Common myeloid progenitor, CD34-positive (primary cell): ENCODE data around the gene MBD3.
"Not testable (repeated sequence)": the region's sequence is repeated elsewhere in the genome, so short reads cannot be mapped to it uniquely, and the experiment has no call there.

ENCODE experiments used
- CTCF ChIA-PET: fragments of 350-600 bp; sonication (Branson Sonifier 250); formaldehyde crosslinking; loops from one replicate; lab custom pipeline; 2021; ENCODE audit warnings: antibody characterized with exemption; lab: Charles Lee
- POLR2A ChIA-PET: fragments of 350-600 bp; sonication (Branson Sonifier 250); formaldehyde crosslinking; loops from one replicate; lab custom pipeline; 2021; ENCODE audit warnings: antibody characterized with exemption; lab: Charles Lee
- DNase-seq, 3 donors: peaks; one replicate each; pipeline versions ENCODE4 v3.0.0 to v3.0.0-alpha.2; 2013
- H3K27ac ChIP-seq, 2 experiments: 1 replicate in 1 of 2; 2 replicates in 1 of 2; pipeline ENCODE4 v1.7.0; 2013; ENCODE audit warnings: inconsistent platforms in 2 of 2, low read length in 2 of 2, mild to moderate bottlenecking in 2 of 2, low read depth in 1 of 2, moderate library complexity in 1 of 2; ENCODE audit not compliant: severe bottlenecking in 2 of 2, insufficient read depth in 1 of 2, poor library complexity in 1 of 2
- H3K27me3 ChIP-seq, 5 experiments: replicated peaks in 2 of 5; 1 replicate in 3 of 5; 2 replicates in 2 of 5; pipeline versions ENCODE4 v1.6.1 to v1.7.0; 2013; ENCODE audit warnings: low read length in 4 of 5, mild to moderate bottlenecking in 2 of 5, moderate library complexity in 2 of 5, inconsistent platforms in 1 of 5; ENCODE audit not compliant: insufficient read depth in 5 of 5, control insufficient read depth in 4 of 5
- H3K36me3 ChIP-seq, 4 experiments: 1 replicate in 2 of 4; 2 replicates in 2 of 4; pipeline versions ENCODE4 v1.6.1 to v1.7.0; 2013; ENCODE audit warnings: low read length in 3 of 4, control low read depth in 1 of 4, mild to moderate bottlenecking in 1 of 4; ENCODE audit not compliant: control insufficient read depth in 4 of 4, insufficient read depth in 4 of 4
- H3K4me1 ChIP-seq, 4 experiments: 1 replicate in 3 of 4; 2 replicates in 1 of 4; pipeline versions ENCODE4 v1.6.1 to v1.7.1; 2013; ENCODE audit warnings: low read length in 3 of 4, mild to moderate bottlenecking in 3 of 4, control low read depth in 1 of 4, inconsistent platforms in 1 of 4, moderate library complexity in 1 of 4; ENCODE audit not compliant: control insufficient read depth in 4 of 4, insufficient read depth in 4 of 4; ENCODE audit errors: control extremely low read depth in 1 of 4
- H3K4me3 ChIP-seq, 7 experiments: 1 replicate in 4 of 7; 2 replicates in 3 of 7; pipeline versions ENCODE4 v1.5.1 to v1.7.0; 2013; ENCODE audit warnings: mild to moderate bottlenecking in 7 of 7, low read length in 6 of 7, moderate library complexity in 6 of 7, inconsistent platforms in 2 of 7, low read depth in 2 of 7, control low read depth in 1 of 7; ENCODE audit not compliant: insufficient read depth in 4 of 7, control insufficient read depth in 1 of 7; ENCODE audit errors: extremely low read depth in 1 of 7
- H3K9me3 ChIP-seq, 5 experiments: 1 replicate in 4 of 5; 2 replicates in 1 of 5; pipeline versions ENCODE4 v1.6.1 to v1.7.1; 2013; ENCODE audit warnings: low read length in 4 of 5, mild to moderate bottlenecking in 2 of 5, inconsistent platforms in 1 of 5, low read depth in 1 of 5, moderate library complexity in 1 of 5; ENCODE audit not compliant: control insufficient read depth in 4 of 5, insufficient read depth in 2 of 5; ENCODE audit errors: control extremely low read depth in 1 of 5
- WGBS: methylation state at CpG from one replicate; pipeline ENCODE4 v1.1.5; 2013; ENCODE audit not compliant: insufficient coverage; 5-methylcytosine and 5-hydroxymethylcytosine counted together

Gene MBD3

GRCh38 chr19:1531587-1531986, 61.1 kb downstream of the MBD3 start:
- POLR2A ChIA-PET = no interaction called here
- H3K36me3 ChIP-seq = no peaks in the 10 kb centered on the region
- H3K4me3 ChIP-seq = no peak overlapping the region
- WGBS = 89% methylated on average over 11 of the region's 11 CpGs
- DNase-seq = no peak
- no peaks in the 10 kb centered on the region for H3K4me1 ChIP-seq
- H3K27me3 ChIP-seq = peaks cover 0 to 26% (median 2%) of the 10 kb centered on the region in 5 experiments
- no peaks in the 10 kb centered on the region for H3K9me3 ChIP-seq
- CTCF ChIA-PET = no interaction called here
- H3K27ac ChIP-seq = no peak overlapping the region

- POLR2A ChIA-PET, H3K36me3 ChIP-seq, DNase-seq, H3K4me3 ChIP-seq, CTCF ChIA-PET, H3K4me1 ChIP-seq, H3K27ac ChIP-seq, H3K9me3 ChIP-seq: not testable (repeated sequence)
- peaks cover 0 to 33% (median 2%) of the 10 kb centered on the region in 5 experiments for H3K27me3 ChIP-seq
- 97% methylated on average over 7 of the region's 11 CpGs for WGBS
Observed at GRCh38 chr19:1530856-1531255, 61.8 kb downstream of the MBD3 start.

- Histone ChIP-seq H3K4me1 (no peaks in the 10 kb centered on the region), H3K27ac (no peak overlapping the region), H3K9me3 (no peaks in the 10 kb centered on the region), H3K36me3 (no peaks in the 10 kb centered on the region), H3K27me3 (peaks cover 4 to 42% (median 9%) of the 10 kb centered on the region in 5 experiments), H3K4me3 (no peak overlapping the region)
- POLR2A ChIA-PET = no interaction called here
- WGBS = 88% methylated on average over 8 of the region's 16 CpGs
- DNase-seq = no peak
- CTCF ChIA-PET = no interaction called here
Observed at GRCh38 chr19:1529430-1529816, 63.2 kb downstream of the MBD3 start.

- ChIA-PET POLR2A (no interaction called here), CTCF (no interaction called here)
- Histone ChIP-seq H3K9me3 (no peaks in the 10 kb centered on the region), H3K27ac (no peak overlapping the region), H3K27me3 (peaks cover 4 to 48% (median 12%) of the 10 kb centered on the region in 5 experiments), H3K36me3 (no peaks in the 10 kb centered on the region), H3K4me1 (peaks cover 0 to 2% (median 0%) of the 10 kb centered on the region in 4 experiments), H3K4me3 (no peak overlapping the region)
- WGBS = 84% methylated on average over 20 of the region's 23 CpGs
- no peak for DNase-seq
Observed at GRCh38 chr19:1528596-1529429, 63.9 kb downstream of the MBD3 start.

GRCh38 chr19:1527650-1528309, 64.9 kb downstream of the MBD3 start:
- no peak for DNase-seq
- ChIA-PET POLR2A (no interaction called here), CTCF (no interaction called here)
- no peak overlapping the region for H3K4me3 ChIP-seq
- H3K27me3 ChIP-seq = peaks cover 4 to 54% (median 18%) of the 10 kb centered on the region in 5 experiments
- no peaks in the 10 kb centered on the region for H3K36me3 ChIP-seq
- 83% methylated on average over 24 of the region's 27 CpGs for WGBS
- H3K9me3 ChIP-seq = no peaks in the 10 kb centered on the region
- H3K4me1 ChIP-seq = peaks cover 0 to 4% (median 0%) of the 10 kb centered on the region in 4 experiments
- no peak overlapping the region for H3K27ac ChIP-seq

- no peak for DNase-seq
- Histone ChIP-seq H3K27me3 (peaks cover 4 to 58% (median 19%) of the 10 kb centered on the region in 5 experiments), H3K4me3 (no peak overlapping the region), H3K36me3 (no peaks in the 10 kb centered on the region), H3K27ac (no peak overlapping the region), H3K4me1 (peaks cover 0 to 4% (median 0%) of the 10 kb centered on the region in 4 experiments), H3K9me3 (no peaks in the 10 kb centered on the region)
- 87% methylated on average over 14 of the region's 18 CpGs for WGBS
- ChIA-PET CTCF (interaction anchor here (0.6 kb wide), 1 partner anchor 66 kb away, joined by 3 read pairs; no protein-coding TSS in a partner anchor), POLR2A (no interaction called here)
Observed at GRCh38 chr19:1526979-1527649, 65.6 kb downstream of the MBD3 start.
